GM12878 (cell line): ENCODE data around the gene ATG5. TPM values are rescaled to one million over a fixed set of nuclear protein-coding genes. Genes with fewer than 3 reads are reported as not detected.

Source experiments
- ATF7 ChIP-seq: fragments of 450-650 bp; IDR thresholded peaks from 2 replicates; pipeline ENCODE4 v1.6.1; 2016; ENCODE audit warnings: low read depth, mild to moderate bottlenecking
- BACH1 ChIP-seq: fragments of 450-650 bp; IDR thresholded peaks from 2 replicates; pipeline ENCODE4 v1.6.1; 2017; ENCODE audit warnings: mild to moderate bottlenecking, borderline replicate concordance
- CBX3 ChIP-seq: fragments of 200-600 bp; sonication (generic); IDR thresholded peaks from 2 replicates; pipeline ENCODE4 v1.6.1; 2016; ENCODE audit warnings: low read depth, borderline replicate concordance
- CEBPB ChIP-seq, 2 experiments: fragments of 150-350 bp in 1 of 2; IDR thresholded peaks; 2 replicates each; pipeline ENCODE4 v1.6.1; 2012 to 2014; ENCODE audit warnings: low read depth in 2 of 2, low read length in 2 of 2, borderline replicate concordance in 1 of 2, inconsistent platforms in 1 of 2
- E2F4 ChIP-seq: IDR thresholded peaks from 2 replicates; pipeline ENCODE4 v1.6.1; 2012; ENCODE audit warnings: low read depth, low read length, improper control_type of control experiment
- ELK1 ChIP-seq: IDR thresholded peaks from 2 replicates; pipeline ENCODE4 v1.6.1; 2012; ENCODE audit warnings: low read depth, low read length, improper control_type of control experiment
- HCFC1 ChIP-seq: fragments of 150-350 bp; IDR thresholded peaks from 2 replicates; pipeline ENCODE4 v1.6.1; 2014; ENCODE audit warnings: low read length
- HDGF ChIP-seq: fragments of 450-650 bp; IDR thresholded peaks from 2 replicates; pipeline ENCODE4 v1.6.1; 2016; ENCODE audit warnings: antibody characterized with exemption
- HSF1 ChIP-seq: fragments of 150-350 bp; IDR thresholded peaks from 2 replicates; pipeline ENCODE4 v1.6.1; 2014; ENCODE audit warnings: mild to moderate bottlenecking, low read depth, low read length
- IRF4 ChIP-seq: IDR thresholded peaks from 2 replicates; pipeline ENCODE4 v1.6.1; 2011; ENCODE audit warnings: low read depth, low read length
- MXI1 ChIP-seq: fragments of 150-350 bp; IDR thresholded peaks from 2 replicates; pipeline ENCODE4 v1.6.1; 2011; ENCODE audit warnings: low read depth, mild to moderate bottlenecking, inconsistent platforms, low read length, improper control_type of control experiment
- NFIC ChIP-seq: IDR thresholded peaks from 2 replicates; pipeline ENCODE4 v1.6.1; 2012; ENCODE audit warnings: low read depth, mild to moderate bottlenecking, inconsistent platforms, low read length, moderate library complexity
- NR2C1 ChIP-seq: fragments of 450-650 bp; IDR thresholded peaks from 2 replicates; pipeline ENCODE4 v1.6.1; 2017; ENCODE audit warnings: antibody characterized with exemption, mild to moderate bottlenecking, moderate library complexity
- NR2C2 ChIP-seq: IDR thresholded peaks from 2 replicates; pipeline ENCODE4 v1.6.1; 2011; ENCODE audit warnings: borderline replicate concordance, low read depth; ENCODE audit not compliant: control insufficient read depth, insufficient read length
- POLR2A ChIP-seq: IDR thresholded peaks from 2 replicates; pipeline ENCODE4 v1.6.1; 2011; ENCODE audit warnings: low read depth, mild to moderate bottlenecking, low read length
- POLR2AphosphoS2 ChIP-seq: IDR thresholded peaks from 2 replicates; pipeline ENCODE4 v1.6.1; 2011; ENCODE audit warnings: low read depth, mild to moderate bottlenecking, low read length, improper control_type of control experiment, moderate library complexity
- PRDM15 ChIP-seq: fragments of 450-650 bp; formaldehyde crosslinking; IDR thresholded peaks from 2 replicates; pipeline ENCODE4 v1.4.0; 2020; ENCODE audit warnings: mild to moderate bottlenecking, moderate library complexity
- RELB ChIP-seq: fragments of 450-650 bp; IDR thresholded peaks from 2 replicates; pipeline ENCODE4 v1.6.1; 2017; ENCODE audit warnings: low read depth, mild to moderate bottlenecking, moderate library complexity
- USF2 ChIP-seq: IDR thresholded peaks from 2 replicates; pipeline ENCODE4 v1.6.1; 2011; ENCODE audit warnings: low read depth, low read length, improper control_type of control experiment, borderline replicate concordance
- ZNF207 ChIP-seq: fragments of 450-650 bp; IDR thresholded peaks from 2 replicates; pipeline ENCODE4 v1.6.1; 2014; ENCODE audit warnings: antibody characterized with exemption, mild to moderate bottlenecking, borderline replicate concordance
- ZNF274 ChIP-seq: IDR thresholded peaks from one replicate; pipeline ENCODE4 v1.8.0; 2011; ENCODE audit not compliant: insufficient read length, insufficient read depth
- polyA plus RNA-seq, 11 experiments: library from polyadenylated mRNA; depleted of rRNA in 4 of 11; unstranded in 6 of 11; stranded (reverse) in 5 of 11; fragments of >200 nt; fragmentation: Nextera tagmentation in 4 of 11; fragmentation: Illumina TruSeq in 1 of 11; extraction: Ambion mirVana in 4 of 11; extraction: Trizol in 1 of 11; gene quantifications; 1 replicate in 1 of 11; 2 replicates in 10 of 11; pipeline versions ENCODE4 v1.2.1 to v1.2.3, GENCODE V29; 2011 to 2016; ENCODE audit warnings: inconsistent platforms in 2 of 11, missing spikeins in 2 of 11, low read depth in 1 of 11
- total RNA-seq, 4 experiments: library from RNA; depleted of rRNA in 3 of 4; stranded (reverse); fragments of >200 nt in 3 of 4; fragmentation: Illumina TruSeq in 1 of 4; extraction: Trizol in 1 of 4; gene quantifications; 2 replicates each; pipeline versions ENCODE4 v1.2.1 to v1.2.3, GENCODE V29; 2013 to 2021

ATG5 gene
- total and polyA plus RNA-seq, 10 of the 15 experiments (the other 5 are each of a cell fraction or from before 2014, with no cell fraction given), result 12.9 to 51.8 (median 23.9) TPM

GRCh38 chr6:106167096-106167814 lies 158.3 kb downstream of the ATG5 start (continued):
- TF ChIP-seq HDGF, result no peak
- no peak for TF ChIP-seq NR2C1
- no peak for TF ChIP-seq ZNF207
- no peak for TF ChIP-seq USF2
- peak; percentile 53; the same call in 1 of the 2 replicates for TF ChIP-seq ATF7
- TF ChIP-seq ZNF274, result no peak
- no peak for TF ChIP-seq CBX3
- TF ChIP-seq E2F4, result no peak
- TF ChIP-seq MXI1, result no peak
- peak; percentile 88 for TF ChIP-seq IRF4
- no peak for TF ChIP-seq POLR2AphosphoS2
- TF ChIP-seq NR2C2, result no peak
- TF ChIP-seq CEBPB (IDR thresholded peaks at IDR 0.05; ENCODE audit: borderline replicate concordance in 1 of 2, low read depth in 2 of 2, low read length in 2 of 2), result no peak; a peak in 1 of 4 replicates
- no peak for TF ChIP-seq POLR2A
- peak; percentile 92 for TF ChIP-seq NFIC
- peak; percentile 18; the same call in 1 of the 2 replicates for TF ChIP-seq BACH1
- no peak for TF ChIP-seq ELK1
- no peak for TF ChIP-seq HSF1
- peak; percentile 55 for TF ChIP-seq RELB
- TF ChIP-seq HCFC1, result no peak
- TF ChIP-seq PRDM15, result no peak
